D721Med (cell line): ENCODE data around the gene ADGRL3.

Experiments used
- DNase-seq: peaks from one replicate; pipeline ENCODE4 v3.0.0; 2011; ENCODE audit warnings: low spot score; ENCODE audit not compliant: insufficient read length
- FAIRE-seq: peaks from 2 replicates; lab custom pipeline; 2011; peaks lifted over from hg19 to GRCh38; lab: Jason Lieb, UNC
- CTCF ChIP-seq: IDR thresholded peaks from 2 replicates; pipeline ENCODE4 v1.5.1; 2012; ENCODE audit warnings: mild to moderate bottlenecking, control low read depth; ENCODE audit not compliant: insufficient read depth; ENCODE audit errors: missing control alignments

ADGRL3 gene

GRCh38 chr4:61805227-61805626 is 605.1 kb downstream of the ADGRL3 start:
- no peak for FAIRE-seq
- no peak for DNase-seq
- TF ChIP-seq CTCF = no peak

- no peak for TF ChIP-seq CTCF
- FAIRE-seq = no peak
- DNase-seq = no peak
Measured at GRCh38 chr4:61805979-61806378, 605.9 kb downstream of the ADGRL3 start.

GRCh38 chr4:61812171-61812570 is 612.0 kb downstream of the ADGRL3 start:
- FAIRE-seq = no peak
- DNase-seq = no peak
- TF ChIP-seq CTCF = no peak

GRCh38 chr4:61817071-61817470 is 616.9 kb downstream of the ADGRL3 start:
- no peak for DNase-seq
- no peak for FAIRE-seq
- no peak for TF ChIP-seq CTCF

- FAIRE-seq (no peak), DNase-seq (no peak)
- no peak for TF ChIP-seq CTCF
Measured at GRCh38 chr4:61820136-61820535, 620.0 kb downstream of the ADGRL3 start.

- no peak for DNase-seq
- no peak for TF ChIP-seq CTCF
- no peak for FAIRE-seq
Measured at GRCh38 chr4:61824454-61824853, 624.3 kb downstream of the ADGRL3 start.

- no peak for FAIRE-seq
- no peak for DNase-seq
Measured at GRCh38 chr4:61827907-61828391, 627.8 kb downstream of the ADGRL3 start.

More at GRCh38 chr4:61827907-61828391, 627.8 kb downstream of the ADGRL3 start:
- no peak for TF ChIP-seq CTCF
